ENCODE results near the gene HHIPL1.

Gene HHIPL1

GRCh38 chr14:99690636-99691035, 45.7 kb downstream of the HHIPL1 start:
- no peak for TF ChIP-seq CTCF (conservative IDR thresholded peaks at IDR 0.05; ENCODE audit: low read depth)
- POLR2A ChIA-PET (ENCODE audit: low non-redundant PET): no interaction called here
- no peak overlapping the region for H3K27ac ChIP-seq
- no peak for DNase-seq (ENCODE audit: low spot score)
- CTCF ChIA-PET: interaction anchor here (0.6 kb wide), 1 partner anchor 168 kb away, joined by 4 read pairs; no protein-coding TSS in a partner anchor

- ChIA-PET POLR2A (ENCODE audit: low non-redundant PET) (no interaction called here), CTCF (no interaction called here)
- DNase-seq (ENCODE audit: low spot score): no peak
- H3K27ac ChIP-seq: no peak overlapping the region
- no peak for TF ChIP-seq CTCF (conservative IDR thresholded peaks at IDR 0.05; ENCODE audit: low read depth)
Measured at GRCh38 chr14:99691111-99691885, 46.4 kb downstream of the HHIPL1 start.

- CTCF ChIA-PET: interaction anchor here (0.6 kb wide), 1 partner anchor 191 kb away, joined by 6 read pairs; no protein-coding TSS in a partner anchor
Measured at GRCh38 chr14:99693918-99694317, 49.0 kb downstream of the HHIPL1 start.

GRCh38 chr14:99696929-99697328, 52.0 kb downstream of the HHIPL1 start:
- H3K27ac ChIP-seq: no peak overlapping the region

More at GRCh38 chr14:99693918-99694317, 49.0 kb downstream of the HHIPL1 start:
- POLR2A ChIA-PET (ENCODE audit: low non-redundant PET): interaction anchor here (0.6 kb wide), 1 partner anchor 27 kb away, joined by 5 read pairs; no protein-coding TSS in a partner anchor
- no peak for TF ChIP-seq CTCF (conservative IDR thresholded peaks at IDR 0.05; ENCODE audit: low read depth)
- no peak overlapping the region for H3K27ac ChIP-seq
- no peak for DNase-seq (ENCODE audit: low spot score)

GRCh38 chr14:99698236-99698635, 53.3 kb downstream of the HHIPL1 start:
- POLR2A ChIA-PET (ENCODE audit: low non-redundant PET): no interaction called here
- no peak overlapping the region for H3K27ac ChIP-seq
- no peak for TF ChIP-seq CTCF (conservative IDR thresholded peaks at IDR 0.05; ENCODE audit: low read depth)
- CTCF ChIA-PET: no interaction called here
- DNase-seq (ENCODE audit: low spot score): no peak

More at GRCh38 chr14:99696929-99697328, 52.0 kb downstream of the HHIPL1 start:
- POLR2A ChIA-PET (ENCODE audit: low non-redundant PET): no interaction called here
- CTCF ChIA-PET: interaction anchor here (0.6 to 0.9 kb wide), 2 partner anchors 9 to 10 kb away, joined by 3 to 8 read pairs; no protein-coding TSS in a partner anchor
- no peak for DNase-seq (ENCODE audit: low spot score)
- TF ChIP-seq CTCF (conservative IDR thresholded peaks at IDR 0.05; ENCODE audit: low read depth): no peak

GRCh38 chr14:99698642-99699041, 53.7 kb downstream of the HHIPL1 start:
- CTCF ChIA-PET: no interaction called here
- H3K27ac ChIP-seq: no peak overlapping the region
- TF ChIP-seq CTCF (conservative IDR thresholded peaks at IDR 0.05; ENCODE audit: low read depth): no peak
- POLR2A ChIA-PET (ENCODE audit: low non-redundant PET): no interaction called here
- no peak for DNase-seq (ENCODE audit: low spot score)
